Astrocyte of the hippocampus (primary cell): ENCODE results near the gene F2RL3.
"Not testable (repeated sequence)": the region's sequence is repeated elsewhere in the genome, so short reads cannot be mapped to it uniquely, and the experiment has no call there.

Experiments
- DNase-seq: peaks from one replicate; pipeline ENCODE4 v3.0.0; 2011; ENCODE audit warnings: low read depth, low spot score

The F2RL3 gene

GRCh38 chr19:16874978-16875299, 13.9 kb upstream of the F2RL3 start:
- DNase-seq = not testable (repeated sequence)

DNA sequence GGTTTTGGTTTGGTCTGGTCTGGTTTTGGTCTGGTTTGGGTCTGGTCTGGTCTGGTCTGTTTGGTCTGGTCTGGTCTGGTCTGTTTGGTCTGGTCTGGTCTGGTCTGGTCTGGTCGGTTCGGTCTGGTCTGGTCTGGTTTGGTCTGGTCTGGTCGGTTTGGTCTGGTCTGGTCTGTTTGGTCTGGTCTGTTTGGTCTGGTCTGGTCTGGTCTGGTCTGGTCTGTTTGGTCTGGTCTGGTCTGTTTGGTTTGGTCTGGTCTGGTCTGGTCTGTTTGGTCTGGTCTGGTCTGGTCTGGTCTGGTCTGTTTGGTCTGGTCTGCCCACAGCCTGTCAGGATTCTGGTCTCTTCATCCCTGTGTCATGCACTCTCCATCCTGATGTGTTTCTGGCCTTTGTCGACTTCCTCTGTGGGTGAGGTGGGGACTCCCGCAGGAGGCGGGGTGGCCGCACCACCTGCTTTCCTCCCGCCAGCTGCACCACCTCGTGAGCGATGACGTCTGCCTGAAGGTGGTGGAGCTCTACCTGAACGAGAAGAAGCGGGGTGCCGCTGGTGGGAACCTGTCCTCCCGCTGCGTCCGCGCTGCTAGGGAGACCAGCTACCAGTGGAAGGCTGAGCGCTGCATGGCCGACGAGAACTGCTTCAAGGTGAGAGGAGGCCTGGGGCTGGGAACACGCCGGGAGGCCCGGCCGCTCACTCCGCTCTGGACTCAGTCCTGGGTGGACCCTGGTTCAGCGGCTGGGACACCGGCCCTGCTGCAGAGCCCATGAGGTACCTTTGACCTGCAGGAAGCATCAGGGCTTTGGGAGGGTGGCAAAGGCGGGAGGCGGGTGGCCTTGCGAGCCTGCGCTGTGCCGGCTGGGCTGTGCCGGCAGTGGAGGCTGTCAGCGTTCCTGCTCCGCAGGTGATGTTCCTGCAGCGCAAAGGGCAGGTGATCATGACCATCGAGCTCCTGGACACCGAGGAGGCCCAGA, 12.9 kb upstream of the F2RL3 start:
- no peak for DNase-seq

DNA sequence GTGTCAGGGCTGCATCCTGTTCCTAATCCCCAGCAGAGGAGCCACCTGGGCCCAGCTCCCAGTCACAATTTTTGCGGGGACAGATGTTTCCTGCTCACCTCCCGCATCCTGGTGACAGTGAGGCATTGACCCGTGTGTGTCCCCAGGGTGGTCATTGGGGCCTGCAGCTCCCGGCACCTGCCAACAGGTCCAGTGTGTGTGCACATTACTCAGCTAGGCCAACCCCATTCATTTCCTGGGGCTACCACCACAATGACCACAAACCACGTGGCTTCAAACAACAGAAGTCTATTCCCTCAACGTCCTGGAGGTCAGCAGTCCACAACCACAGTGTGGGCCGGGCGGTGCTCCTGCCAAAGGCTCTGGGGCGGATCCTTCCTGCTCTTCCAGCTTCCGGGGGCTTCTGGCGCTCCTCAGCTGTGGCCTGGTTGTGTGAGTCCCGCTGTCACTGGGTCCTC, 11.9 kb upstream of the F2RL3 start:
- peak; percentile 53 for DNase-seq

- DNase-seq = no peak
Measured at GRCh38 chr19:16877581-16877980, 11.2 kb upstream of the F2RL3 start.

- no peak for DNase-seq
Measured at GRCh38 chr19:16878181-16878965, 10.4 kb upstream of the F2RL3 start.

DNA sequence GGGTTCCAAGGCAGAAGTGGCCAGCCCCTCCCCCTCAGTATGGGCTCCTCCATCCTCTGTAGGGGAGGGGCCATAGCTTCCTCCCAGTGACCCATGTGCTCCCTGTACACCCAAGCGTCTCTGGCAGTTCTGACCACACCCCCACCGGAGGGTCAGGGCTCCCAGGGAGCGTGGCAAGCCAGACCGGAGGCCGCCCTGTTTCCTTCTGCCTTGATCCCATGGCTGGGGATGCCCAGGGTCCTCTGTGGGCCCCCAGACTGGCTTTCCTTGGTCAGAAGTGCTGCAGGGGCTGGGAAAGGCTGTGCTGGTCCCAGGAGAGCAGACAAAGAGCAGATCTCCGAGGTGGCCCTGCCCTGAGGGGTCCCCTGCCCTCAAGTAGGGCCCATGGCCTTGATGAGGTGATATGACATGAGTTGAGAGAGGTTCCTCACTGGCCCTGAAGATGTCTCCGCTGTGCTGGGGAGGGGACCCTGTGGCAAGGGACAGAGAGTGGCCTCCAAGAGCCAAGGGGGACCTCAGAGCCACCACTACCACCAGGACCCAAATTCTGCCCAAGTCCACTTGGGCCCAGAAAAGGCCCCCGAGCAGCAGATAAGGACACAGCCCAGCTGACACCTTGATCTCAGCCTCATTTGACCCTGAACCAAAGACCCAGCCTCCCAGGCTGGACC, 7.8 kb upstream of the F2RL3 start:
- DNase-seq = no peak

GRCh38 chr19:16882146-16882545, 6.7 kb upstream of the F2RL3 start:
- no peak for DNase-seq

DNA sequence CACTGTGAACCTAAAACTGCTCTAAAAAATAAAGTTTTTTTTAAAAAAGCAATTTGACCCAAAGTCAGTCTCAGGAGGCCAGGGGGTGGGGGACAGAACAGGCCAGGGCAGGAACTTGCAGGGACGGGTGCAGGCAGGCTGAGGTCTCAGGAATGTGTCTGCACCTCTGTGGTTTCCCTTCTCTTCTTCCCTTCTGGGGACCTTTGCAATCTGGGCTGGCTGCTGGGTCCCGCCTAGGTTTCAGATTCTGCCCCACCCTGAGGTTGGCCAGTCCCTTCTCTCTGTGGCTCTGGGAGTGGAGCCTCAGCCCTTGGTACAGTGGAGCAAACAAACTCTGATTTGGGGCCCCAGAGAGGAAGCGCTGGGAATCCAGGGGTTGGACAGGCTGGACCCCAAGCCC, 5.3 kb upstream of the F2RL3 start:
- no peak for DNase-seq

GRCh38 chr19:16885166-16885565, 3.6 kb upstream of the F2RL3 start:
- DNase-seq = no peak

DNA sequence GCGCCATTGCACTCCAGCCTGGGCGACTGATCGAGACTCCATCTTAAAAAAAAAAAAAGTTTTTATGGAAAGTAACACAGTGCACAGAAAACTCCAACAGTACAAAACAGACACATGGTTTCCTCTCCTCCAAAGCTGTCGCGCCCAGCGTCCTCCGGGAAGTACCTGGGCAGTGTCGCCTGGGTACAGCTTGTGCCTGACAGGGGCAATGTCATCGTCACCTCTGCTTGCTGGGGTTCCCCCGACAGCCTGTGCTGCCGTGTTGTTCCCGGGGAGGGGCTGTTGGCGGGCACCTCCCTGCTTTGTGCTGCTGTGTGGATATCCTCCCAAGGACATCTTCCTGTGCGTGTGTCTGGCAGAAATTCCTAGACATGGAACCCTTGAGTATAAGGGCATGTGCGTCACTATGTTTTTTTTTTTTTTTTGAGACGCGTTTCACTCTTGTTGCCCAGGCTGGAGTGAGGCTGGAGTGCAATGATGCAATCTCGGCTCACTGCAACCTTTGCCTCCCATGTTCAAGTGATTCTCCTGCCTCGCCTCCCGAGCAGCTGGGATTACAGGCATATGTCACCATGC, 2.4 kb upstream of the F2RL3 start:
- DNase-seq = no peak

GRCh38 chr19:16887353-16888265, 1.2 kb upstream of the F2RL3 start:
- DNase-seq = no peak

- no peak for DNase-seq
Measured at GRCh38 chr19:16889366-16889882, 625 bp downstream of the F2RL3 start.

DNA sequence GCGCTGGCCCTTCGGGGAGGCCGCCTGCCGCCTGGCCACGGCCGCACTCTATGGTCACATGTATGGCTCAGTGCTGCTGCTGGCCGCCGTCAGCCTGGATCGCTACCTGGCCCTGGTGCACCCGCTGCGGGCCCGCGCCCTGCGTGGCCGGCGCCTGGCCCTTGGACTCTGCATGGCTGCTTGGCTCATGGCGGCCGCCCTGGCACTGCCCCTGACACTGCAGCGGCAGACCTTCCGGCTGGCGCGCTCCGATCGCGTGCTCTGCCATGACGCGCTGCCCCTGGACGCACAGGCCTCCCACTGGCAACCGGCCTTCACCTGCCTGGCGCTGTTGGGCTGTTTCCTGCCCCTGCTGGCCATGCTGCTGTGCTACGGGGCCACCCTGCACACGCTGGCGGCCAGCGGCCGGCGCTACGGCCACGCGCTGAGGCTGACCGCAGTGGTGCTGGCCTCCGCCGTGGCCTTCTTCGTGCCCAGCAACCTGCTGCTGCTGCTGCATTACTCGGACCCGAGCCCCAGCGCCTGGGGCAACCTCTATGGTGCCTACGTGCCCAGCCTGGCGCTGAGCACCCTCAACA, 1.2 kb downstream of the F2RL3 start:
- no peak for DNase-seq

DNA sequence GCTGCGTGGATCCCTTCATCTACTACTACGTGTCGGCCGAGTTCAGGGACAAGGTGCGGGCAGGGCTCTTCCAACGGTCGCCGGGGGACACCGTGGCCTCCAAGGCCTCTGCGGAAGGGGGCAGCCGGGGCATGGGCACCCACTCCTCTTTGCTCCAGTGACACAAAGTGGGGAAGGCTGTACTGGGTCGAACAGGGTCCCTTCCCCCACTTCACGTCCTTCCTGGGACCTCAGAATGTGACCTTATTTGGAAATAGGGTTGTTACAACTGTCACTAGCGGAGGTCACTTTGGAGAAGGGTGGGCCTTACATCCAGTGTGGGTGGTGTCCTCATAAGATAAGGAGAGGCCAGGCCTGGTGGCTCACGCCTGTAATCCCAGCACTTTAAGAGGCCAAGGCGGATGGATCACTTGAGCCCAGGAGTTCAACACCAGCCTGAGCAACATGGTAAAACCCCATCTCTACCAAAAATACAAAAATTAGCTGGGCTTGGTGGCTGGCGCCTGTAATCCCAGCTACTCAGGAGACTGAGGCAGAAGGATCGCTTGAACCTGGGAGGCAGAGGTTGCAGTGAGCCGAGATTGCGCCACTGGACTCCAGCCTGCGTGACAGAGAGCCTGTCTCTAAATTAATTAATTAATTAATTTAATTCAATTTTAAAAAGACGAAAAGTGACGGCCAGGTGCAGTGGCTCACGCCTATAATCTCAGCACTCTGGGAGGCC, 1.8 kb downstream of the F2RL3 start:
- DNase-seq = no peak

GRCh38 chr19:16891696-16892382, 3.0 kb downstream of the F2RL3 start:
- no peak for DNase-seq

DNA sequence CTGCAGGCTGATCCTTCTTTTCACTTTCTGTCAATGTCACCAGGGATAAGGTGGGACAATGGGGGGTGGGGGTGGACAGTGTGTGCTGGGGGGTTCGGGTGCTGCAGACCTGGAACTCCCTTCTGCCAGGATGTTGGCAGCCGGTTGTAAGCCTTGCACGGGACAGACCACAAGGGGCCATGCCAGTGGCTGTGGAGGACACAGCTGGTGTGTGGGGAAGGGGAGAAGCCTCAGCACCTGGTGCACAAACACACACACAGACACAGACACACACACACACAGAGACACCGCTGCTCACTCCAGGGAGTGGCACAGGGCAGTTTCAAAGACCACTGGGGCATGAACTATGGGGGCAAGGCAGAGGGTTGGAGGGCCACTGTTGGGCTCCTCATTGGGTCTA, 3.6 kb downstream of the F2RL3 start:
- no peak for DNase-seq

DNA sequence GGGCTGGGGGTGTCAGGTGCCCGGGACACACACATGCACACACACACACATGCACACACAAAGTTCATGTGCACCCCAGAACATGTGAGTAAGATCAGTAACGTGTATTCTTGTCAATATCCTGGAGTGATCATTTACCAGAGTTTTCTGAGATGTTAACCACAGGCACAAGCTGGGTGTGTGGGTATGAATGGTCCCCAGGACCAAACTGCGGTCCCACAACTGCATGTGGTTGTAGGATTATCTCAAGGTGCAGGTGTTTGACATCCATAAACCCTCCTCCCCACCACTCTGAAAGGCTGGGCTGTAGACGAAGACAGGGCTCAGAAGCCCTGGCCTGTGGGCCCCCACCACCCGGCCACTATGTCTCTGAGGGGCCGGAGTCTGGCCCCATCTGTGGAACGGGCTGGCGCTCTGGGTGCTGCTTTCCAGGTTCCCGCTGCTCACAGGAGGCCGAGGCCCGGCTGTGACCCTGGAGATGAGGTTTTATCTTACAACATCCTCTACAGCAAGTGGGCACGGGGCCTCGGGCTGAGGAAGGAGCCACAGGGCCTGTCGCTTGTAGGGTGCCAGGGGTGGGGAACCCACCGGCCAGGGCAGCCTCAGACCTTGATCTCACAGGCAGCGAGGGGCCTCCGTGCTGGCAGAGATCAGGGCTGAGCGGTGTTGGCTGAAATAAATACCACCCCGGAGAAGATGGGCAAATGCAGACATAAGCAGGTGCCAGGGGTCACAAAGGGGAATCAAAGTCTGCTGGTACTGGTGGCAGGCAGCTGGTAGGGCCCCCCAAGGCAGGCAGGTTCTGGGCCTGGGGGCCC, 4.3 kb downstream of the F2RL3 start:
- no peak for DNase-seq

- DNase-seq = no peak
Measured at GRCh38 chr19:16893686-16893989, 4.8 kb downstream of the F2RL3 start.
